ENCODE data around the gene SUPT4H1.

SUPT4H1 gene

GRCh38 chr17:58319173-58320162 lies 32.5 kb downstream of the SUPT4H1 start:
- no peaks in the 10 kb centered on the region for H3K9me3 ChIP-seq (ENCODE audit: control insufficient read depth, low read length)
- H3K27ac ChIP-seq (ENCODE audit: insufficient read depth, low read length, poor library complexity, severe bottlenecking), result no peak overlapping the region
- peaks cover 3% of the 10 kb centered on the region for H3K36me3 ChIP-seq (ENCODE audit: control insufficient read depth, insufficient read depth, low read length)
- H3K4me1 ChIP-seq (ENCODE audit: control insufficient read depth, insufficient read depth, low read length, poor library complexity, severe bottlenecking), result peaks cover 10% of the 10 kb centered on the region
- DNase-seq, result no peak
- no peak overlapping the region for H3K4me3 ChIP-seq (ENCODE audit: insufficient read depth, low read depth, low read length, poor library complexity, severe bottlenecking)
- no peaks in the 10 kb centered on the region for H3K27me3 ChIP-seq (replicated peaks; ENCODE audit: control insufficient read depth, insufficient read depth, low read length, poor library complexity, severe bottlenecking)

DNA sequence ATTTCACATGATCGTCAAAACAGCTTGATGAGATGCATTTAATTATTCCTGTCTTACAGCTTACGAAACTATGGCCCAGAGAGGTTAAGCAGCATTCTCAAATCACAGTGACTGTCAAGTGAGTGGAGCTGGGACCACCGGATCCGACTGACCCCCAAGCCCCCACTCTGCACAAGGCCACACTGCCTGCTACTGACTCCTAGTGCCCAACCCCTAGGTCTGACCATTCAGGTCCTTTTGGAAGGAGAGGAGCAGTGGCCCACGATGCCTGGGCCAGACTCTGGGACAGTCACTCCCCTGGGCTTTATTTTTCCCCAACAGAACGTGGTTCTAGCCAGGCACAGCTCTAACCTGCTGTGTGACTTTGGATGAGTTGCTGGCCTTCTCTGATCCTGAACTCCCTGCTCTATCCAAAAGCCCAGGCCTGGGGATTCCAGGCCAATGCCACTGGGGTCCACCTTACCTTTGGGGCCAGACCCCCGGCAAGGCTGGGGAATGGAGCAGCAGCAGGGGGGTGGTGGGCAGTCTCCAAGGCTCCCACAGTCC lies 33.3 kb downstream of the SUPT4H1 start:
- Histone ChIP-seq H3K36me3 (ENCODE audit: control insufficient read depth, insufficient read depth, low read length) (peaks cover 6% of the 10 kb centered on the region), H3K4me1 (ENCODE audit: control insufficient read depth, insufficient read depth, low read length, poor library complexity, severe bottlenecking) (peaks cover 10% of the 10 kb centered on the region)

DNA sequence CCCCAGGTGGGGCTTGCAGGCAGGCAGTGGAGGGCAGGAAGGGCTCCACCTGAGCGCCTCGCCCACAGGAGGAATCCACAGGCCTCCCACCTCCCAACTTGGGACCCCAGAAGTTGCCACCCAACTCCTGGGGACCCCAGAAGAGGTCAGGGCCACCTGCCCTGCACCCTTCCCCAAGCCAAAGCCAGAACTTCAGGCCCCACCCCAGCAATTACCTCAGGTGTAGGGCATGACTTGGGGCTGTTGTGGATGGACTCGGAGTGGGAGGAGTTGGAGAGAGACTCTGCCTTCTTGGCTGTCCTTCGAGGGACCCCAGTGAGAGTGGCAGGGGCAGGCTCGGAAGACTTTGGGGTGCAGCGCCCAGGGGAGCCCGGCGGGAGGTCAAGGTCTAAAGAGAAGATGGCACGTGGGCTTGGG lies 33.9 kb downstream of the SUPT4H1 start:
- H3K27me3 ChIP-seq (replicated peaks; ENCODE audit: control insufficient read depth, insufficient read depth, low read length, poor library complexity, severe bottlenecking), result no peaks in the 10 kb centered on the region
- DNase-seq, result no peak
- peaks cover 10% of the 10 kb centered on the region for H3K4me1 ChIP-seq (ENCODE audit: control insufficient read depth, insufficient read depth, low read length, poor library complexity, severe bottlenecking)
- H3K9me3 ChIP-seq (ENCODE audit: control insufficient read depth, low read length), result no peaks in the 10 kb centered on the region
- peak overlapping the region; percentile 49 for H3K27ac ChIP-seq (ENCODE audit: insufficient read depth, low read length, poor library complexity, severe bottlenecking)
- no peak overlapping the region for H3K4me3 ChIP-seq (ENCODE audit: insufficient read depth, low read depth, low read length, poor library complexity, severe bottlenecking)
- peaks cover 6% of the 10 kb centered on the region for H3K36me3 ChIP-seq (ENCODE audit: control insufficient read depth, insufficient read depth, low read length)

More for the DNA sequence above, 33.3 kb downstream of the SUPT4H1 start:
- Histone ChIP-seq H3K9me3 (ENCODE audit: control insufficient read depth, low read length) (no peaks in the 10 kb centered on the region), H3K27me3 (replicated peaks; ENCODE audit: control insufficient read depth, insufficient read depth, low read length, poor library complexity, severe bottlenecking) (no peaks in the 10 kb centered on the region), H3K4me3 (ENCODE audit: insufficient read depth, low read depth, low read length, poor library complexity, severe bottlenecking) (no peak overlapping the region), H3K27ac (ENCODE audit: insufficient read depth, low read length, poor library complexity, severe bottlenecking) (no peak overlapping the region)
- no peak for DNase-seq

GRCh38 chr17:58317421-58318064 lies 34.5 kb downstream of the SUPT4H1 start:
- H3K36me3 ChIP-seq (ENCODE audit: control insufficient read depth, insufficient read depth, low read length), result peaks cover 6% of the 10 kb centered on the region
- peaks cover 10% of the 10 kb centered on the region for H3K4me1 ChIP-seq (ENCODE audit: control insufficient read depth, insufficient read depth, low read length, poor library complexity, severe bottlenecking)
- H3K27ac ChIP-seq (ENCODE audit: insufficient read depth, low read length, poor library complexity, severe bottlenecking), result peak overlapping the region; percentile 49
- no peaks in the 10 kb centered on the region for H3K9me3 ChIP-seq (ENCODE audit: control insufficient read depth, low read length)
- H3K27me3 ChIP-seq (replicated peaks; ENCODE audit: control insufficient read depth, insufficient read depth, low read length, poor library complexity, severe bottlenecking), result no peaks in the 10 kb centered on the region
- peak; percentile 56 to 61 (median 60) for DNase-seq
- H3K4me3 ChIP-seq (ENCODE audit: insufficient read depth, low read depth, low read length, poor library complexity, severe bottlenecking), result no peak overlapping the region

DNA sequence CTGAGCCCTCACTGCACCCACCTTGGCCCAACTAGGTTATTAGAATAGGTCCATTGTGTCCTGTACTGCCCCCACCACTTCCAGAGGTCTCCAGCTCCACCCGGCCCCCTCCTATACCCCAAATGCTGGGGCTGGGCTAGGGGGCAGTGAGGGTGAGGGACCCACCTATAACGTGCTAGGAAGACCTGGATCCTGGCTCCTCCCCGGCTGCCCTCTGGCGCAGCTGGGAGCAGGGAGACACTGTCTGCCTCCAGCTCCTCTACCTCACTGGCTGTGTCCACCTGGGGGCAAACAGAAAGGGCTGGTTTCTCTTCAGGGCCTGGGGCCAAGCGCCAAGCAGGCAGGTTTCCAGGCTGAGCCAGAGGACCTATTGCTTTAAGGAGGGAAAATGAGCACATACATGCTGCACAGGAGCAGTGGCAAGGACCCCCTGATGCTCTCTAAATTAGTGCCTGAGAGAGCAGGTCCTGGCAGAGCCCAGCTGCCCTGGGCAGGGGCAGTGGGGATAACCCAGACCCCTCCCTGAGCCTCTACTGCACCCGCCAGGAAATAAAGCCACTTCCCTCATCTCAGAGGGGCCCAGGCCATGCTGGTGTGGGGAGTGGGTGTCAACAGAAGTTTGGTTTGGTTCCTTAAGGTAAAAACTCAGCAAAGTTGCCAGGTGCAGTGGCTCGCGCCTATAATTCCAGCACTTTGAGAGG lies 35.6 kb downstream of the SUPT4H1 start:
- Histone ChIP-seq H3K4me1 (ENCODE audit: control insufficient read depth, insufficient read depth, low read length, poor library complexity, severe bottlenecking) (peaks cover 10% of the 10 kb centered on the region), H3K9me3 (ENCODE audit: control insufficient read depth, low read length) (no peaks in the 10 kb centered on the region), H3K27ac (ENCODE audit: insufficient read depth, low read length, poor library complexity, severe bottlenecking) (no peak overlapping the region), H3K27me3 (replicated peaks; ENCODE audit: control insufficient read depth, insufficient read depth, low read length, poor library complexity, severe bottlenecking) (no peaks in the 10 kb centered on the region), H3K4me3 (ENCODE audit: insufficient read depth, low read depth, low read length, poor library complexity, severe bottlenecking) (no peak overlapping the region), H3K36me3 (ENCODE audit: control insufficient read depth, insufficient read depth, low read length) (peaks cover 6% of the 10 kb centered on the region)
- DNase-seq, result no peak

DNA sequence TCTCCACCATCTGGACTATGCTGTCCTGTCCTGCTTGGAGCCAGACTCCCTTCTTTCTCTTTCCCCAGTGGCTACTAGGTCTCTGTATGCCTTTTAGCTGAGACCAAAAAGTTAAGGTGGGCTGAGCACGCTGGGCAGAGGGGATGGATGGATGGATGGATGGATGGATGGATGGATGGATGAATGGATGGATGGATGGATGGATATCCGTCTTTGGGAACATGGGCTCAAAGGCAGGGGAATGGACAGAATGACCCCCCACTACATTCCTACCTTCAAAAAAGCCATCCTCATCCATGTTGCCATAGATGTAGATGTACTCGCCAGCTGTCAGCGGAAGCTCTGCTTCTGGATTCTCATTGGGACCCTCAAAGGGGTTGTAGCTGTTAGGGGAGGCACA lies 36.3 kb downstream of the SUPT4H1 start:
- DNase-seq, result no peak
- no peaks in the 10 kb centered on the region for H3K9me3 ChIP-seq (ENCODE audit: control insufficient read depth, low read length)
- peaks cover 6% of the 10 kb centered on the region for H3K36me3 ChIP-seq (ENCODE audit: control insufficient read depth, insufficient read depth, low read length)
- no peak overlapping the region for H3K27ac ChIP-seq (ENCODE audit: insufficient read depth, low read length, poor library complexity, severe bottlenecking)
- H3K4me3 ChIP-seq (ENCODE audit: insufficient read depth, low read depth, low read length, poor library complexity, severe bottlenecking), result no peak overlapping the region
- H3K27me3 ChIP-seq (replicated peaks; ENCODE audit: control insufficient read depth, insufficient read depth, low read length, poor library complexity, severe bottlenecking), result no peaks in the 10 kb centered on the region
- H3K4me1 ChIP-seq (ENCODE audit: control insufficient read depth, insufficient read depth, low read length, poor library complexity, severe bottlenecking), result peaks cover 10% of the 10 kb centered on the region

GRCh38 chr17:58315281-58315711 lies 36.7 kb downstream of the SUPT4H1 start:
- no peaks in the 10 kb centered on the region for H3K27me3 ChIP-seq (replicated peaks; ENCODE audit: control insufficient read depth, insufficient read depth, low read length, poor library complexity, severe bottlenecking)
- no peak overlapping the region for H3K27ac ChIP-seq (ENCODE audit: insufficient read depth, low read length, poor library complexity, severe bottlenecking)

GRCh38 chr17:58314706-58315015 lies 37.3 kb downstream of the SUPT4H1 start:
- Histone ChIP-seq H3K27me3 (replicated peaks; ENCODE audit: control insufficient read depth, insufficient read depth, low read length, poor library complexity, severe bottlenecking) (no peaks in the 10 kb centered on the region), H3K4me1 (ENCODE audit: control insufficient read depth, insufficient read depth, low read length, poor library complexity, severe bottlenecking) (peaks cover 10% of the 10 kb centered on the region), H3K27ac (ENCODE audit: insufficient read depth, low read length, poor library complexity, severe bottlenecking) (no peak overlapping the region), H3K4me3 (ENCODE audit: insufficient read depth, low read depth, low read length, poor library complexity, severe bottlenecking) (no peak overlapping the region), H3K9me3 (ENCODE audit: control insufficient read depth, low read length) (no peaks in the 10 kb centered on the region), H3K36me3 (ENCODE audit: control insufficient read depth, insufficient read depth, low read length) (peaks cover 6% of the 10 kb centered on the region)
- no peak for DNase-seq

More at GRCh38 chr17:58315281-58315711, 36.7 kb downstream of the SUPT4H1 start:
- H3K4me1 ChIP-seq (ENCODE audit: control insufficient read depth, insufficient read depth, low read length, poor library complexity, severe bottlenecking), result peaks cover 10% of the 10 kb centered on the region
- no peak overlapping the region for H3K4me3 ChIP-seq (ENCODE audit: insufficient read depth, low read depth, low read length, poor library complexity, severe bottlenecking)
- no peak for DNase-seq
- H3K36me3 ChIP-seq (ENCODE audit: control insufficient read depth, insufficient read depth, low read length), result peaks cover 6% of the 10 kb centered on the region
- no peaks in the 10 kb centered on the region for H3K9me3 ChIP-seq (ENCODE audit: control insufficient read depth, low read length)

DNA sequence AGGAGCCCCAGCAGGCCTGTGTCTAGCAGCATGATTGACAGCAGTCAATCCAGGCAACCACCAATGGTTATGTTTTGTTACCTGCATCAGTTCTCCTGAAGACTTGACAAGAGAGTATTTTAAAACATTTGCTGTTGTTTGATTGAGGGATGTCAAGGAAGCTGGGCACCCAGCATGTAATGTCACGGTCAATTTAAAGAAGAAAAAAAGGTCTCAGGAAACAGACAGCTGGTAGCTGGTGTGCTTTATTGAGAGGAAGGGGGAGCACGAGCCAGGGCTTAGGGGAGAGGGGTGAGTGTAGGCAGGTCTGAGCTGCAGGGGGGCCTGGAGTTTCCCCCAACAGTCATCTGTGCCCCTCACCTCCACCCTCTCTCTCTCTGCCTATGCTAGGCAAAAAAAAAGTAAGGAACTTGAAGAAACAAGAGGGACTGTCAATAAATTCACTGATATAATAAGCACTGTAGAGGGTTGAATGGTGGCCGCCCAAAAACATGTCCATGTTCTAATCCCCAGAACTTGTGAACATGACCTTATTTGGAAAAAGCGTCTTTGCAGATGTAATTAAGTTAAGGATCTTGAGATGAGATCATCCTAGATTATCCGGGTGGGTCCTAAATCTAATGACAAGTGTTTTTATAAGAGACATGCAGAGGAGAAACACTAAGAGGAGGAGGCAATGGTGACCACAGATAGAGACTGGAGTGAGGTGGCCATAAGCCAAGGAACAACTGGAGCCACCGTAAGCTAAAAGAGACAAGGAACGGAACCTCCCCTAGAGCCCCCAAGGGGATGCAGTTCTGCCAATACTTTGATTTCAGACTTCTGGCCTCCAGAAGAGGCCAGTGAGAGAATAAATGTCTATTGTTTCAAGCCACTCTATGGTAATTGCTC lies 37.9 kb downstream of the SUPT4H1 start:
- no peaks in the 10 kb centered on the region for H3K27me3 ChIP-seq (replicated peaks; ENCODE audit: control insufficient read depth, insufficient read depth, low read length, poor library complexity, severe bottlenecking)
- H3K9me3 ChIP-seq (ENCODE audit: control insufficient read depth, low read length), result no peaks in the 10 kb centered on the region
- DNase-seq, result no peak
- H3K27ac ChIP-seq (ENCODE audit: insufficient read depth, low read length, poor library complexity, severe bottlenecking), result no peak overlapping the region
- no peak overlapping the region for H3K4me3 ChIP-seq (ENCODE audit: insufficient read depth, low read depth, low read length, poor library complexity, severe bottlenecking)
- peaks cover 6% of the 10 kb centered on the region for H3K36me3 ChIP-seq (ENCODE audit: control insufficient read depth, insufficient read depth, low read length)
- peaks cover 10% of the 10 kb centered on the region for H3K4me1 ChIP-seq (ENCODE audit: control insufficient read depth, insufficient read depth, low read length, poor library complexity, severe bottlenecking)
